RWPE1 (cell line): ENCODE measurements around the gene BCORL1.

Experiments
- CTCF ChIA-PET: fragments of 350-600 bp; sonication (Branson Sonifier 250); formaldehyde crosslinking; extraction: SDS; loops from one replicate; lab custom pipeline; 2021; lab: Yijun Ruan, JAX
- POLR2A ChIA-PET: fragments of 400-600 bp; formaldehyde crosslinking; extraction: SDS; loops from one replicate; lab custom pipeline; 2020; ENCODE audit warnings: antibody characterized with exemption; ENCODE audit not compliant: low non-redundant PET; lab: Yijun Ruan, JAX
- DNase-seq: peaks from one replicate; pipeline ENCODE4 v3.0.0; 2012; ENCODE audit warnings: low spot score
- H3K27ac ChIP-seq: fragments of 450-650 bp; 2 replicates; pipeline ENCODE4 v1.5.1; 2017
- CTCF ChIP-seq: fragments of 450-650 bp; conservative IDR thresholded peaks from 2 replicates; pipeline ENCODE4 v1.5.1; 2017; ENCODE audit warnings: low read depth, mild to moderate bottlenecking

BCORL1 gene

GRCh38 chrX:130097507-130098209 lies 115.2 kb downstream of the BCORL1 start:
- ChIA-PET CTCF (no interaction called here), POLR2A (no interaction called here)
- no peak for DNase-seq
- peak overlapping the region; percentile 78 for H3K27ac ChIP-seq
- TF ChIP-seq CTCF = no peak

GRCh38 chrX:130098210-130098552 lies 115.7 kb downstream of the BCORL1 start:
- peak overlapping the region; percentile 78 for H3K27ac ChIP-seq
- ChIA-PET CTCF (interaction anchor here (1.2 kb wide), 1 partner anchor 18 kb away, joined by 3 read pairs; no protein-coding TSS in a partner anchor), POLR2A (no interaction called here)
- no peak for TF ChIP-seq CTCF
- no peak for DNase-seq

GRCh38 chrX:130100180-130100579 lies 117.7 kb downstream of the BCORL1 start:
- POLR2A ChIA-PET = no interaction called here
- DNase-seq = no peak
- no peak for TF ChIP-seq CTCF
- CTCF ChIA-PET = no interaction called here
- peak overlapping the region; percentile 78 for H3K27ac ChIP-seq

GRCh38 chrX:130103605-130104004 lies 121.2 kb downstream of the BCORL1 start:
- POLR2A ChIA-PET = no interaction called here
- H3K27ac ChIP-seq = no peak overlapping the region
- CTCF ChIA-PET = no interaction called here
- DNase-seq = no peak
- TF ChIP-seq CTCF = no peak

- H3K27ac ChIP-seq = peak overlapping the region; percentile 47
- CTCF ChIA-PET = no interaction called here
- no peak for DNase-seq
- TF ChIP-seq CTCF = no peak
- POLR2A ChIA-PET = interaction anchor here (0.6 kb wide), 1 partner anchor 11 kb away, joined by 5 read pairs; no protein-coding TSS in a partner anchor
These were observed 122.8 kb downstream of the BCORL1 start for GRCh38 chrX:130105244-130105643.

GRCh38 chrX:130106071-130106470 lies 123.6 kb downstream of the BCORL1 start:
- DNase-seq = no peak
- peak overlapping the region; percentile 47 for H3K27ac ChIP-seq
- CTCF ChIA-PET = no interaction called here
- POLR2A ChIA-PET = interaction anchor here (0.7 kb wide), 1 partner anchor 80 kb away, joined by 7 read pairs; no protein-coding TSS in a partner anchor
- no peak for TF ChIP-seq CTCF
